Kidney (tissue), 14 donors: ENCODE results near the gene S100A8. TPM values are rescaled to one million over a fixed set of nuclear protein-coding genes. Genes with fewer than 3 reads are reported as not detected.

Source experiments
- DNase-seq, 5 donors: peaks; one replicate each; pipeline ENCODE4 v3.0.0-alpha.2; 2013 to 2020
- FAIRE-seq: peaks from 2 replicates; lab custom pipeline; 2012; peaks lifted over from hg19 to GRCh38; lab: Jason Lieb, UNC
- H3K27ac ChIP-seq, 2 donors: one replicate each; pipeline ENCODE4 v1.7.0; 2013; ENCODE audit warnings: low read depth in 2 of 2, low read length in 2 of 2, inconsistent platforms in 1 of 2
- H3K27me3 ChIP-seq: one replicate; pipeline ENCODE4 v1.7.1; 2013; ENCODE audit warnings: low read length, inconsistent platforms; ENCODE audit not compliant: control insufficient read depth, insufficient read depth
- H3K36me3 ChIP-seq, 3 donors: one replicate each; pipeline versions ENCODE4 v1.7.0 to v1.7.1; 2013; ENCODE audit warnings: low read length in 3 of 3, control low read depth in 1 of 3, inconsistent platforms in 1 of 3; ENCODE audit not compliant: insufficient read depth in 3 of 3, control insufficient read depth in 2 of 3
- H3K4me1 ChIP-seq, 3 donors: one replicate each; pipeline versions ENCODE4 v1.7.0 to v1.7.1; 2013; ENCODE audit warnings: low read length in 3 of 3, inconsistent platforms in 1 of 3, low read depth in 1 of 3; ENCODE audit not compliant: control insufficient read depth in 2 of 3, insufficient read depth in 2 of 3
- H3K4me3 ChIP-seq, 3 donors: one replicate each; pipeline versions ENCODE4 v1.7.0 to v1.8.1; 2013; ENCODE audit warnings: low read length in 3 of 3, control low read depth in 1 of 3, inconsistent platforms in 1 of 3
- H3K9ac ChIP-seq, 3 donors: one replicate each; pipeline versions ENCODE4 v1.7.0 to v1.7.1; 2013; ENCODE audit warnings: low read length in 3 of 3, control low read depth in 1 of 3, inconsistent platforms in 1 of 3
- H3K9me3 ChIP-seq, 3 donors: one replicate each; pipeline versions ENCODE4 v1.7.0 to v1.7.1; 2013; ENCODE audit warnings: low read length in 3 of 3, control low read depth in 1 of 3, inconsistent platforms in 1 of 3; ENCODE audit not compliant: control insufficient read depth in 2 of 3, insufficient read depth in 1 of 3
- intact Hi-C: fragments of 100-400 bp; cut with DNase I; formaldehyde crosslinking; loops from one replicate; pipeline ENCODE4 v1.11.1; 2022
- polyA plus RNA-seq: library from polyadenylated mRNA; stranded (reverse); fragments of 350-450 nt; fragmentation: Illumina TruSeq; extraction: RNeasy Lipid Tissue Mini Kit (QIAGEN cat#74804); gene quantifications from one replicate; pipeline ENCODE4 v1.2.3, GENCODE V29; 2014; ENCODE audit warnings: low read depth, low replicate concordance; ENCODE audit not compliant: insufficient read depth
- total RNA-seq: library from RNA; stranded (reverse); fragmentation: NEBNext Ultra II Directional; extraction: Animal tissue kit (Norgen Biotek cat#: 25700); gene quantifications from one replicate; pipeline ENCODE4 v1.2.1, GENCODE V29; 2021
- TF ChIP-seq, protein P1 (sequence below): IDR thresholded peaks from 3 replicates; pipeline ENCODE4 v1.5.1; 2012; ENCODE audit warnings: mild to moderate bottlenecking, moderate library complexity, borderline replicate concordance; ENCODE audit not compliant: insufficient read depth; ENCODE audit errors: extremely low read depth
- donor health status: control.
- donor health status: control.
- donor health status: control.
- donor health status: control.
- donor health status: control.
- donor health status: DM: yes; HTN: yes; CAD: no.
- donor health status: Normal renal cell carcinoma (clear cell type).

Gene S100A8
- total and polyA plus RNA-seq, 2 donors from 2014 or later = 17.5 to 60.9 TPM

DNA sequence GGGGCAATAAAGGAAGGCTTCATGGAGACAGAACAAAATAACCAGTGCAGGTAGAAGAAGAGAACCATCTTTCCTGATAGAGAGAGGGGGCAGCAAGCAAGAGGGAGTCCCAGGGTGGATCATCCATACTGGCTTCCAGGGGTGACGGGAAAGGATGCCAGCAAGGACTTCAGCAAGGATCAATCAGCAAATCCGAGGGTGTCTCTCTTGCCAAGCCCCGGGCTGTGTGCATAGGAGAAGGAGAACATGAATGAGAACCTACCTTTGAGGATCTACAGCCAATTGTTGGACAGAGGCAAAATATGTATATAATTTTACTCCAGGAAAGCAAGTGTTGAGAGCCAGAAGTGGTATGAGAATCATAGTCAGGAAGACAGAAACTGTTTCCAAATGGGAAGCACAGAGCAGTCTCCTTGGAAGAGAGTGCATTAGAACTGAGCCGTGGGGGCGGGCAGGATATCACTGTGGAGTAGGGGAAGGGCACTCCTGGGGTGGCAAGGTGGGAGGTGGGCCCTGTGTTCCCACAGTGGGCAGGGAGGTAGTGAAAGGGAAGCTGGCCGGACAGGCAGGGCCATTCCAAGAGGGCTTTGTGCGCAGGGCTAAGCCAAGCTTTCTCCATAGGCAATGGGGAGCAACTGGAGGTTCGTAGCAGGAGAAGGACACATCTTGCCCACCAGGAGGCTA lies 34.3 kb downstream of the S100A8 start:
- intact Hi-C loops = loop anchor here (10.0 kb wide), 1 partner anchor 138 kb away; no protein-coding TSS in a partner anchor
- no peak for FAIRE-seq

DNA sequence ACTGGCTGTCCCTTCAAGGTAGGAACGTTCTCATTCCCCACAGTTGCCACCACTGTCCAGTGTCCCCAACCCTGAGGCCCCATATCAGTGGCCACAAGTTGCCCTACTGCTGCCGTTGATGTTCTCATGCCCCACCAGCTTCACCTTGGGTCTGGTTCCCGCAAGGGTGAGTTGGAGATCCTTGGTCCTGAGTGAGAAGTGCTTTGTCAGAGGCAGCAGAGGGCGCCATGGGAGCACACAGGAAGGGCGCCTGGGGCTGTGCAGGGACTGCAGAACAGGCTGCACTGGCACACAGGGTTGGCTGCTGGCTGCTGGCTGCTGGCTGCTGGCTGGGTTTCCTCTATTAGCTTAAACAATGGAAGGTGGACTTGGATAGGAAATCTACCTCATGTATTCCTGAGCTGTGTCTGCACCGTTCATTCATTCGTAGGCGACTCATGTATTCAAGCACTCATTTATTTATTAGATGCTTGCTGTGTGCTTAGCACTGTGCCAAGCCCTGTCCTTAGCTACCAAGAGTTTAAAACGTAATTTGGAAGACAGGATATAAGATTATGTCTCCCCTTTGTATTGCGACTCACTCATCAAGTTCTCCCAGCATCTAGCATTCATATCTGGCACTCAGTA lies 35.3 kb downstream of the S100A8 start:
- intact Hi-C loops = loop anchor here (10.0 kb wide), 1 partner anchor 139 kb away; no protein-coding TSS in a partner anchor
- Histone ChIP-seq H3K27ac (no peak overlapping the region), H3K27me3 (no peaks in the 10 kb centered on the region), H3K9me3 (no peaks in the 10 kb centered on the region), H3K4me3 (no peak overlapping the region), H3K4me1 (no peaks in the 10 kb centered on the region), H3K9ac (no peak overlapping the region), H3K36me3 (no peaks in the 10 kb centered on the region)
- FAIRE-seq (no peak), DNase-seq (peak in 4 of 5 donors; percentile 25 to 50 (median 38))
- TF ChIP-seq, protein P1, sequence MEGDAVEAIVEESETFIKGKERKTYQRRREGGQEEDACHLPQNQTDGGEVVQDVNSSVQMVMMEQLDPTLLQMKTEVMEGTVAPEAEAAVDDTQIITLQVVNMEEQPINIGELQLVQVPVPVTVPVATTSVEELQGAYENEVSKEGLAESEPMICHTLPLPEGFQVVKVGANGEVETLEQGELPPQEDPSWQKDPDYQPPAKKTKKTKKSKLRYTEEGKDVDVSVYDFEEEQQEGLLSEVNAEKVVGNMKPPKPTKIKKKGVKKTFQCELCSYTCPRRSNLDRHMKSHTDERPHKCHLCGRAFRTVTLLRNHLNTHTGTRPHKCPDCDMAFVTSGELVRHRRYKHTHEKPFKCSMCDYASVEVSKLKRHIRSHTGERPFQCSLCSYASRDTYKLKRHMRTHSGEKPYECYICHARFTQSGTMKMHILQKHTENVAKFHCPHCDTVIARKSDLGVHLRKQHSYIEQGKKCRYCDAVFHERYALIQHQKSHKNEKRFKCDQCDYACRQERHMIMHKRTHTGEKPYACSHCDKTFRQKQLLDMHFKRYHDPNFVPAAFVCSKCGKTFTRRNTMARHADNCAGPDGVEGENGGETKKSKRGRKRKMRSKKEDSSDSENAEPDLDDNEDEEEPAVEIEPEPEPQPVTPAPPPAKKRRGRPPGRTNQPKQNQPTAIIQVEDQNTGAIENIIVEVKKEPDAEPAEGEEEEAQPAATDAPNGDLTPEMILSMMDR = peak; percentile 15

More for the DNA sequence above, 34.3 kb downstream of the S100A8 start:
- DNase-seq = peak in 1 of 5 donors; percentile 23
- Histone ChIP-seq H3K27me3 (no peaks in the 10 kb centered on the region), H3K9ac (no peak overlapping the region), H3K4me1 (no peaks in the 10 kb centered on the region), H3K27ac (no peak overlapping the region), H3K36me3 (no peaks in the 10 kb centered on the region), H3K4me3 (no peak overlapping the region), H3K9me3 (no peaks in the 10 kb centered on the region)
- TF ChIP-seq, protein P1 = no peak

DNA sequence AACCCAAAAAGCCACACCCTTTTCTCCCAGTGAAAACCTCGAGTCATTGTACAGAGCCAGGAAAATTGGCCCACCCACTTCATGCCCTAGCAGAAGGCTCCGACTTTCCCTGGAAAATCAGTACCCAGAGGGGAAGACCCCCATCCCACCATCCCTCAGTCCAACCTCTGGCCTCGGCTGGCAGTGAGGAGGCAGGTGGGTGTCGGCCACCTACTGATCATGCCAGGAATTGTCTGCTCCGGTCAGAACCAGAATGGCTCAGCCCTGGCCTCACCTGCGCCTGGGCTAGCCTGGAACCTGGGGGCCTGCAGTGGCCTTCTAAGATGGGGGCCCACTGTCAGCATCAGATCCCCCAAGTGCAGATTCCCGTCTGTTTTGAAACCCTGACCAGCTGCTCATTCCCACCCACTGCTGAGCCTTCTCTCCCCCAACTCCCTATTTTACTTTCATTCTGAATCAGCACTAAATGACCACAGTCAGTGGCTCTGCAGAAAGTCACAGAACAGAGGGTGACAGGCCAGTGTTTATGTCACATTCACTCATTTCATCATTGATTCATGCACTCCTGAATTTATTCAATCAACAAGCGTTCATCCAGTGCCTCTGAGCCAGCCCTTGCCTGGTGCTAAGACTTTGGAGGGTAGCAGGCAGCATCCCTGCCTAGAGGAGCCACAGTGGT lies 36.2 kb downstream of the S100A8 start:
- Histone ChIP-seq H3K4me3 (no peak overlapping the region), H3K9ac (no peak overlapping the region), H3K27ac (no peak overlapping the region), H3K9me3 (no peaks in the 10 kb centered on the region), H3K27me3 (no peaks in the 10 kb centered on the region), H3K4me1 (no peaks in the 10 kb centered on the region), H3K36me3 (no peaks in the 10 kb centered on the region)
- peak in 1 of 5 donors; percentile 33 for DNase-seq
- intact Hi-C loops = loop anchor here (10.0 kb wide), 1 partner anchor 140 kb away; no protein-coding TSS in a partner anchor
- TF ChIP-seq, protein P1 = no peak
- no peak for FAIRE-seq
